PC-3 (cell line): ENCODE data around the gene THEM4.

Experiments
- CTCF ChIP-seq: fragments of 300-600 bp; sonication (generic); conservative IDR thresholded peaks from 2 replicates; pipeline ENCODE4 v1.5.1; 2017; ENCODE audit warnings: antibody characterized with exemption, low read depth, mild to moderate bottlenecking, low read length
- EZH2phosphoT487 ChIP-seq: fragments of 300-600 bp; sonication (generic); IDR thresholded peaks from 2 replicates; pipeline ENCODE4 v1.6.1; 2018; ENCODE audit warnings: mild to moderate bottlenecking, antibody characterized with exemption, low read length, borderline replicate concordance

- no peak for TF ChIP-seq CTCF
- no peak for TF ChIP-seq EZH2phosphoT487
Measured at GRCh38 chr1:151907363-151908139, 1.8 kb downstream of the THEM4 start.
